Activated naive CD8-positive, alpha-beta T cell treated with anti-CD3 and anti-CD28 coated beads, Interleukin-2, amount 10 ng/mL, durations not matched to agents 7 days and 5 days (primary cell): Measurements from ENCODE around the gene SMIM44. TPM values are rescaled to one million over a fixed set of nuclear protein-coding genes. Genes with fewer than 3 reads are reported as not detected.

ENCODE experiments used
- ATAC-seq: fragments of 150-1000 bp; cut with Tn5 transposase; one replicate; pipeline ENCODE4 v1.10.0; 2021; ENCODE audit warnings: low read depth, moderate library complexity
- POLR2A ChIA-PET: fragments of 350-600 bp; sonication (Branson Sonifier 250); formaldehyde crosslinking; loops from one replicate; lab custom pipeline; 2021; ENCODE audit warnings: antibody characterized with exemption; lab: Charles Lee
- DNase-seq: peaks from one replicate; pipeline ENCODE4 v3.0.0; 2021
- H3K27ac Mint-ChIP-seq: one replicate; pipeline ENCODE4 v1.8.0; 2022; ENCODE audit warnings: mild to moderate bottlenecking, mixed read lengths
- H3K27me3 Mint-ChIP-seq: one replicate; pipeline ENCODE4 v1.8.0; 2022; ENCODE audit warnings: mild to moderate bottlenecking, moderate library complexity, mixed read lengths
- H3K36me3 Mint-ChIP-seq: one replicate; pipeline ENCODE4 v1.8.0; 2021; ENCODE audit warnings: mild to moderate bottlenecking, mixed read lengths
- H3K4me1 Mint-ChIP-seq: one replicate; pipeline ENCODE4 v1.8.0; 2021; ENCODE audit warnings: mixed read lengths
- H3K4me3 Mint-ChIP-seq: one replicate; pipeline ENCODE4 v1.8.0; 2022; ENCODE audit warnings: mild to moderate bottlenecking, moderate library complexity, mixed read lengths
- H3K9me3 Mint-ChIP-seq: one replicate; pipeline ENCODE4 v1.8.0; 2021; ENCODE audit warnings: mixed read lengths
- total RNA-seq, 2 experiments: library from RNA; stranded (reverse); gene quantifications; one replicate each; pipeline ENCODE4 v1.2.3, GENCODE V29; 2021

SMIM44 gene
- total RNA-seq, 2 experiments from 2014 or later = not detected

- H3K9me3 Mint-ChIP-seq = no peaks in the 10 kb centered on the region
- no peak for ATAC-seq
- H3K27ac Mint-ChIP-seq = peak overlapping the region; percentile 47
- DNase-seq = no peak
- peak overlapping the region; percentile 85 for H3K4me3 Mint-ChIP-seq
- no peaks in the 10 kb centered on the region for H3K27me3 Mint-ChIP-seq
- H3K36me3 Mint-ChIP-seq = peaks cover 11% of the 10 kb centered on the region
- POLR2A ChIA-PET = interaction anchor here (0.6 to 0.7 kb wide), 3 partner anchors 12 to 50 kb away, joined by 3 to 4 read pairs (median 4); no protein-coding TSS in a partner anchor
- H3K4me1 Mint-ChIP-seq = peaks cover 29% of the 10 kb centered on the region
Observed at GRCh38 chr19:3504735-3505134, 21.5 kb upstream of the SMIM44 start.

GRCh38 chr19:3503036-3503572 lies 19.9 kb upstream of the SMIM44 start:
- Mint-ChIP-seq H3K9me3 (no peaks in the 10 kb centered on the region), H3K27me3 (no peaks in the 10 kb centered on the region), H3K36me3 (peaks cover 7% of the 10 kb centered on the region), H3K27ac (no peak overlapping the region), H3K4me3 (no peak overlapping the region), H3K4me1 (peaks cover 26% of the 10 kb centered on the region)
- ATAC-seq = no peak
- POLR2A ChIA-PET = interaction anchor here (1.4 kb wide), 1 partner anchor 24 kb away, joined by 3 read pairs; no protein-coding TSS in a partner anchor
- no peak for DNase-seq

DNA sequence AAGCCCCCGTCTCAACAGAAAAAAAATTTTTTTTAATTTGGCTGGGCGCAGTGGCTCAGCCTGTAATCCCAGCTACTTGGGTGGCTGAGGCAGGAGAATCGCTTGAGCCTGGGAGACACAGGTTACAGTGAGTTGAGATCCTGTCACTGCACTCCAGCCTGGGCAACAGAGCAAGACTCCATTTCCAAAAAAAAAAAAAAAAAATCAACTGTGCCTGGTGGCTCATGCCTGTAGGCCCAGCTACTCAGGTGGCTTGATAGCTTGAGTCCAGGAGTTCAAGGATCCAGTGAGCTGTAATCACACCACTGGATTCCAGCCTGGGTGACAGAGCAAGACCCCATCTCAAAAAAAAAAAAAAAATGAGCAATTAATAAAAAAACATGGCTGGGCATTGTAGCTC lies 18.5 kb upstream of the SMIM44 start:
- H3K36me3 Mint-ChIP-seq = peaks cover 7% of the 10 kb centered on the region
- no peaks in the 10 kb centered on the region for H3K9me3 Mint-ChIP-seq
- no peak for ATAC-seq
- H3K4me1 Mint-ChIP-seq = peaks cover 19% of the 10 kb centered on the region
- no peak for DNase-seq
- H3K27me3 Mint-ChIP-seq = no peaks in the 10 kb centered on the region
- POLR2A ChIA-PET = interaction anchor here (0.7 kb wide), 1 partner anchor 170 kb away, joined by 4 read pairs; no protein-coding TSS in a partner anchor
- no peak overlapping the region for H3K27ac Mint-ChIP-seq
- H3K4me3 Mint-ChIP-seq = no peak overlapping the region

DNA sequence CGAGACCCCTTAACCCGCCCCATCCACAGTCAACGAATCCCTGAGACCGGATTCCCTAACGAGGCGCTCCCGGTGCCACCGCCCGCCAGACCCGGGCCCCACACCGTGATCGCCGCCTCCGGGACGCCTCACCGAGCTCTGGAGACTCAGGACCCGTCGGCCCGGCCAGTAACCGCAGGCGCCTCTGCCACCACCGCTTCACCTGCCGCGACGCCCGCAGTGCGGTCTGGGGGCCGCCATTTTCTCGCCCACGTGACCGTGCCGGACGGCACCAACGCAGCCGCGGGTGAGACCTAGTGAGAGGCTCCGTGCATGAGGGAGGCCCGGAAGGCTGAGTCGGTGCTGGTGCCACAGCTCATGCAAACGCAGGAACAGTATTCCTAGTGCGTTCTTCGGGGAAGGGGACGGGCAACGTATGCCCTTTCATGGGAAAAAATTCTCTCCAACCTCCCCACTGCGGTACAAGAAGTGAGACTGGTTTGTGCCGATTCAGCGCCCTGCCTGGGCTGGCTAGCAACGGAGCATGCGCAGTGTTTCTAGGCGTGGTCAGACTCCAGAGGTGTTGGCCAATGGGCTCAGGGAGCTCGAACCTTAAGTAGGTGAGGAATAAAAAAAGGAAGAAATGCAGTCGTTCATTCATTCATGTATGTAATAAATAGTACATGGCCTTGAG lies 17.3 kb upstream of the SMIM44 start, which contains the start of gene DOHH:
TSS of gene DOHH (minus strand) at position 246 of the 673 bp plus-strand sequence. CDS start 3,860 bp downstream, outside the sequence.
- no peaks in the 10 kb centered on the region for H3K27me3 Mint-ChIP-seq
- peaks cover 19% of the 10 kb centered on the region for H3K4me1 Mint-ChIP-seq
- H3K36me3 Mint-ChIP-seq = peaks cover 7% of the 10 kb centered on the region
- no peaks in the 10 kb centered on the region for H3K9me3 Mint-ChIP-seq
- peak within 1 kb of the TSS; percentile 98 for H3K27ac Mint-ChIP-seq
- POLR2A ChIA-PET = interaction anchor here (0.6 to 1.6 kb wide), 2 partner anchors 21 to 225 kb away, joined by 3 to 4 read pairs; partner anchors contain the start of gene SMIM24
- ATAC-seq (peak; percentile 87), DNase-seq (peak; percentile 95)
- H3K4me3 Mint-ChIP-seq = peak within 1 kb of the TSS; percentile 93

- ATAC-seq (no peak), DNase-seq (no peak)
- Mint-ChIP-seq H3K27ac (peak overlapping the region; percentile 98), H3K4me3 (peak overlapping the region; percentile 93), H3K4me1 (peaks cover 18% of the 10 kb centered on the region), H3K36me3 (peaks cover 10% of the 10 kb centered on the region), H3K27me3 (no peaks in the 10 kb centered on the region), H3K9me3 (no peaks in the 10 kb centered on the region)
- POLR2A ChIA-PET = interaction anchor here (0.6 to 1.6 kb wide), 2 partner anchors 20 to 224 kb away, joined by 3 to 4 read pairs; partner anchors contain the start of gene SMIM24
Observed at GRCh38 chr19:3499738-3500428, 16.6 kb upstream of the SMIM44 start.

DNA sequence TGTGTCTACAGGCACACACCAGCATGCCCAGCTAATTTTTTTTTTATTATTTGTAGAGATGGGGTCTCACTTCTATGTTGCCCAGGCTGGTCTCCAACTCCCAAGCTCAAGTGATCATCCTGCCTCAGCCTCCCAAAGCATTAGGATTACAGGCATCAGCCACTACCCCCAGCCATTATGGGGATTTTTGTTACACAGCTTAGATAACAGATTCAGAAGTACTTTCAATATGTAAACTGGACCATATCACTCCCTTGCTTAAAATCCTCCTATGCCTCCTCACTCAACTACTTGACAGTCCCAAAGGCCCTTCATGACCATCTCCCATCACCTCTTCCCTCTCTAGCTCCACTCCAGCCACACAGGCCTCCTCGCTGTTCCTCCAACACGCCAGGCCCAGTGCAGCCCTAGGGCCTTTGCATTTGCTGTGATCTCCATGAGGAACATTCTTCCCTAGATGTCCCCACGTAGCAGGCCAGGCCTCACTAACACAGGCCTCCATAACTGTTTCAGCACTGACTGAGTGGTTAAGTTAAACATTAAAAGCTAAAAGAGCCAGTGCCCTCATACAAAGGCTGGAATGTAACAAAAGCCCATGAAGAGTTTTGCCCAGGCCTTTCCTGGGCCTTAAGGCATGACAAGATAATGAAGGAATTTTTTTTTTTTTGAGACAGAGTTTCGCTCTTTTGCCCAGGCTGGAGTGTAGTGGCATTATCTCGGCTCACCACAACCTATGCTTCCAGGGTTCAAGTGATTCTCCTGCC lies 14.7 kb upstream of the SMIM44 start:
- ATAC-seq (no peak), DNase-seq (no peak)
- POLR2A ChIA-PET = no interaction called here
- no peak overlapping the region for H3K4me3 Mint-ChIP-seq
- no peaks in the 10 kb centered on the region for H3K9me3 Mint-ChIP-seq
- peaks cover 16% of the 10 kb centered on the region for H3K4me1 Mint-ChIP-seq
- peaks cover 10% of the 10 kb centered on the region for H3K36me3 Mint-ChIP-seq
- H3K27me3 Mint-ChIP-seq = no peaks in the 10 kb centered on the region
- no peak overlapping the region for H3K27ac Mint-ChIP-seq

DNA sequence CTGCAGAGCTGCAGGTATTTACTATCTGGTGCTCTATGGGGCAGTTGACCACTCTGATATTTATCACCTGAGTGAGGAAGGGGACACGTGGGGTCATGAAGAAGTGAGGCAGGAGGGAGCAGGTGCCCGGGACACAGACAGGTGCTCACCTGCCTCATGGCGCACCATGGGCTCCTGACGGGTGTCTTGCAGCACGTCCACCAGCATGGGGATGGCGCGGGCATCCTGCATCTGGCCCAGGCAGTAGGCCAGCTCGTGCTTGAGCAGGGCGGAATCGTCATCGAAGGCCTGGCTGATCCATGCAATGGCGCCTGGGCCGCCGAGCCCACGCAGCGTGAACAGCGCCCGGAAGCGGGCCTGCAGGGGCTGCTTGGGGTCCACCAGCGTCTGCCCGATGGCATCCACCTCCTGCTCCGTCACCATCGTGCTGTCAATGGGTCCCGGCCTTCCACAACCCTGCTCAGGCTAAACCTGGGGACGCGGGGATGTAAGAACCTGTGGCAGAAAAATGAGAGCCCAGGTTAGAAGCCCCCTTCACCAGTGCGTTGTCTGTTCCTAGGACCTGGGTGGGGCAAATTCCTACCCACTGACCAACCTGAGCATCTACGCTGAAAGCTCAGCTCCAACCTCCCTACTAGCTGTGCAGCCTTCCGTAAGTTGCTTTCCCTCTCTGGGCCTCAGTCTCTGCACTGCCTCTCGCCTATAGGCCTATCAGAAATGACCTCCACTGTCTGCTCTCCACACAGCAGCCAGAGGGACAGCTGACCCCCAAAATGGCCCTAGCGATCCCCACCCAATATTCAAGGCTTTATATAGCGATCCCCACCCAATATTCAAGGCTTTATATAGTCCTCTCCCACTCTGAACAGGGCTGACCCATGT lies 13.4 kb upstream of the SMIM44 start:
- no peaks in the 10 kb centered on the region for H3K9me3 Mint-ChIP-seq
- peaks cover 16% of the 10 kb centered on the region for H3K4me1 Mint-ChIP-seq
- no peak overlapping the region for H3K4me3 Mint-ChIP-seq
- no peak overlapping the region for H3K27ac Mint-ChIP-seq
- no peak for DNase-seq
- H3K27me3 Mint-ChIP-seq = no peaks in the 10 kb centered on the region
- no peak for ATAC-seq
- POLR2A ChIA-PET = no interaction called here
- H3K36me3 Mint-ChIP-seq = peaks cover 10% of the 10 kb centered on the region

GRCh38 chr19:3494559-3494958 lies 11.3 kb upstream of the SMIM44 start:
- Mint-ChIP-seq H3K4me3 (no peak overlapping the region), H3K36me3 (peaks cover 10% of the 10 kb centered on the region), H3K27ac (peak overlapping the region; percentile 34), H3K27me3 (no peaks in the 10 kb centered on the region), H3K9me3 (no peaks in the 10 kb centered on the region), H3K4me1 (peaks cover 6% of the 10 kb centered on the region)
- POLR2A ChIA-PET = interaction anchor here (0.5 kb wide), 1 partner anchor 24 kb away, joined by 5 read pairs; no protein-coding TSS in a partner anchor
- peak; percentile 49 for ATAC-seq
- no peak for DNase-seq

- peaks cover 9% of the 10 kb centered on the region for H3K36me3 Mint-ChIP-seq
- H3K4me3 Mint-ChIP-seq = peak overlapping the region; percentile 40
- H3K9me3 Mint-ChIP-seq = no peaks in the 10 kb centered on the region
- ATAC-seq (peak; percentile 68), DNase-seq (peak; percentile 52)
- peak overlapping the region; percentile 34 for H3K27ac Mint-ChIP-seq
- H3K4me1 Mint-ChIP-seq = peaks cover 4% of the 10 kb centered on the region
- no peaks in the 10 kb centered on the region for H3K27me3 Mint-ChIP-seq
- POLR2A ChIA-PET = no interaction called here
Observed at GRCh38 chr19:3494051-3494450, 10.8 kb upstream of the SMIM44 start.

DNA sequence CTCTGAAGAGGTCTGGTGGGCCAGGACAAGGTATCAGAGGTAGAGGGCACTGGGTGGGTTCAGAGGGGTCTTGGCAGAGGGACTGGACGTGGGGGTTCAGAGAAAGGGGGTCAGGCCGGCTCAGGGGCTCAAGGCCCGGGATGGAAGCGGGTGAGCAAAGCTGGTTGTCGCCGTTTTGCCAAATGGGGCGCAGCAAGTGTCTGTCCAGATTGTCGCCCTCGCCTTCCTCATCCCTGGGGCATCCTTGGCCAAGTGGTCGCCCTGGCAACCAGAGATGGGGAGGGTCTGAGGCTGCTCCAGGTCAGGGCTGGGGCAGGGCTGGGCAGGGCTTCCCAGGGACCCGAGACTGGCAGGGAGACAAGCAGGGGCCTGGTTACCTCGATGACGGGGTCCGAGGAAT lies 10.4 kb upstream of the SMIM44 start:
- Mint-ChIP-seq H3K4me3 (no peak overlapping the region), H3K9me3 (no peaks in the 10 kb centered on the region), H3K27me3 (no peaks in the 10 kb centered on the region), H3K27ac (no peak overlapping the region), H3K36me3 (peaks cover 7% of the 10 kb centered on the region), H3K4me1 (peaks cover 2% of the 10 kb centered on the region)
- no peak for ATAC-seq
- POLR2A ChIA-PET = no interaction called here
- no peak for DNase-seq

DNA sequence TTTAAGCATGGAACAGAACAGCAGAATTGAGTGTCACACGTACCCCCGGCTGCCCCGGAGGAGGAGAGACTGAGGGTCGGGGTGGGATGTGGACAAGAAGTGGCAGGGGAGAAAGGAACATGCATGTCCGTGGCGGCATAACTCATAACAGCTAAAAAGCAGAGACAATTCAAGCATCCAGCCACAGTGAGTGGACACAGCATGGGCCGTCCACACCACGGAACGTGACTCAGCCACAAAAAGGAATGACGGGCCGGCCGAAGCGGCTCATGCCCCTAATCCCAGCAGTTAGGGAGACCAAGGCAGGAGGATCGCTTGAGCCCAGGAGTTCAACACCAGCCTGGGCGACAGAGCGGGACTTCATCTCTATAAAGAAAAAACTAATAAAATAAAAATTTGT lies 9.7 kb upstream of the SMIM44 start:
- no peaks in the 10 kb centered on the region for H3K9me3 Mint-ChIP-seq
- peaks cover 2% of the 10 kb centered on the region for H3K4me1 Mint-ChIP-seq
- H3K27ac Mint-ChIP-seq = no peak overlapping the region
- peaks cover 5% of the 10 kb centered on the region for H3K36me3 Mint-ChIP-seq
- no peak overlapping the region for H3K4me3 Mint-ChIP-seq
- DNase-seq = no peak
- POLR2A ChIA-PET = no interaction called here
- no peak for ATAC-seq
- H3K27me3 Mint-ChIP-seq = no peaks in the 10 kb centered on the region

DNA sequence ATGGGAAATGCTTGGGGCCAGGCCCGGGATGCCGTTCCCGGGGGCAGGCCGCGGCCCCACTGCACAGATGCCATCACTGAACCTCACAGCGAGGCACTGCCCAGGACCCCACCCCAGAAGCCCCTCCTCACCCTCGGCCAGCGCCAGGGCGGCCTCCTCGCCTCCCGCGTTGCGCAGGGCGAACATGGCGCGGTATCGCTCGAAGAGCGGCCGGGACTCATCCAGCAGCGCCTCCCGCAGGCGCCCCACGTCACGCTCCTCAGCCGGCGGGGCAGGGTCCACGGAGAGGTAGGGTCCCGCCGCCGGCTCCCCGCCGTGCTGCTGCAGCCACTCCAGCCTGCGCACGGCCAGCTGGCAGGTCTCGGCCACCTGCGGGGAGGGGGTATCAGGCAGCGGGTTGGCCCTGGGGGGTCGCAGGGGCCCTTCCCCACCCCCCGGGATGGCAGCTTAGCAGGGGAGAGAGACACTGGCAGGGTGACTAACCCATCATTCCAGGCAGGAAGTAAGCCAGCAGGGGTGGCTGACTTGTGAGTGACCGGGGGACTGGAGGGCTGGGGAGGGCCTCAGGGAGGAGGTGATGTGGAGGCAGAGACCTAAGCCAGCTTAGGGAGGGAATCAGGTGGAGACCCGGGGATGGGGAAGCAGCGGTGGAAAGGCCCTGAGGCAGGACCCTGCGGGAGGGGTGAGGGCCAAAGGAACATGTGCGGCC lies 9.0 kb upstream of the SMIM44 start:
- peaks cover 4% of the 10 kb centered on the region for H3K36me3 Mint-ChIP-seq
- no peak overlapping the region for H3K4me3 Mint-ChIP-seq
- H3K4me1 Mint-ChIP-seq = peaks cover 2% of the 10 kb centered on the region
- no peak for DNase-seq
- H3K27ac Mint-ChIP-seq = peak overlapping the region; percentile 34
- POLR2A ChIA-PET = no interaction called here
- no peaks in the 10 kb centered on the region for H3K9me3 Mint-ChIP-seq
- ATAC-seq = no peak
- H3K27me3 Mint-ChIP-seq = no peaks in the 10 kb centered on the region
